HK-2 (cell line): Measurements from ENCODE around the gene KIAA0513.

Experiments used
- DNase-seq: peaks from one replicate; pipeline ENCODE4 v3.0.0-alpha.2; 2018; ENCODE audit not compliant: unreplicated experiment

Gene KIAA0513

DNA sequence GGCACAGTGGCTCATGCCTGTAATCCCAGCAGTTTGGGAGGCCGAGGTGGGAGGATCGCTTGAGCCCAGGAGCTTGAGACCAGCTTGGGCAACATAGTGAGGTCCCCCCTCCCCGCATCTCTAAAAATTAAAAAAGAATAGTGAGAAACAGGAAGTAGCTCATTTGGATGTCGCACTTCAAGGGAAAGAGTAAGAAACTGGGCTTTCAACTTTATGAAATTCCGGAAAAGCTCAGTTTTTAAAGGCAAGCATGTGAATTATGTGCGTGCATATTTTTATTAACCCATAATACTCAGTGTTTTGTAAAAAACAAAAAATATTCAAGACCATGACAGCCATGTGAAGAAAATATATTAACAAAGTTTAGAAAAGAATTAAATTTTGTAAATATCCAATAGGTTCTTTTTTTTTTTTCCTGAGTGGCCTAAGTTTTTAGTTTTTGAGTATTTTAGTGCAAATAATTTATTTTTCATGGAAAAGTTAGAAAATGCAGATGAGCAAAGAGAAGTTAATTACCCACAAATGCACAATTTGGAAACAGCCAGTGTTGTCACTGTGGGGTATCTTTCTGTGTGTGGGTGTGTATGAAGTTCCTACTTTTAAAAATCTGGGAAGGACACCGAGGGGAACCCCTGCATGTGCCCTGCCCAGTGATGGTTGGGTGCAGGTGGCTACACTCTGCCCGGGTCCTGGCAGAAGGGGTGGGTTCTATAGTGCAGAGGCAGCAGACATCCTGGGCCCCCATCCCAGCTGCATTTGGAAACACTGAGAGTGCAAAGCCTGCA, 44.7 kb downstream of the KIAA0513 start:
- DNase-seq = no peak

- no peak for DNase-seq
These were observed 45.4 kb downstream of the KIAA0513 start for GRCh38 chr16:85072947-85073346.

GRCh38 chr16:85074225-85074914, 46.8 kb downstream of the KIAA0513 start:
- DNase-seq = no peak

DNA sequence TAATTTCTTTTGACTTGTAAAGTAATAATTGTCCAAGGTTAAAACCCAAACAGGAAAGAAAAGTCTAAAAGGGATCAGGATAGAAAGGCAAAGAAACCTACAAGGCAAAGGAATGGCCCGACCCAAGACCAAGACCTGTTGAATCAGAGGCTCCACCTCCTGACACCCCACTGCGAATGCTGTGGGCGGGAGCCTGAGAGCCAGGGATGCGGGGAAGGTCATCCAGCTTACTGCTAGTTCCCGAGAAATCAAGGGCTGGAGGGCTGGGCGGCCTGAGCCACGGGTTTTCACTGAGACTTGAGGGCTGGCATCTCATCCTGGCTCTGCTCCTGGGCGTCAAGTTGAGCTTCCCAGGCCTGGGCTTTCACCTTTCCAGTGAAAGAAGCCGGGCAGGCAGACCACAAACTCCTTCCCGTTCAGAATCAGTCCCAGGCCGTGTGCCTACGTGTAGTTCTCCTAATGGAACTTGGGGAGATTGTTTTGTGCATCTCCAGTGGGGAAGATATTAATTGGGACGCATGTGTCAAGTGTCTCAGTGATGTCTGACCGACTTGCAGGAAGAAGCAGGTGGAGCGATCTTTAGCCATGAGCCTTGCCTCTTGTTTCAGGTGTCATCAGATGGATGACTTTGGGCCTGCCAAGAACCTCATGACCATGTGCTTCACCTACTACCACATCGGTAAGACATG, 47.8 kb downstream of the KIAA0513 start:
- DNase-seq = no peak

DNA sequence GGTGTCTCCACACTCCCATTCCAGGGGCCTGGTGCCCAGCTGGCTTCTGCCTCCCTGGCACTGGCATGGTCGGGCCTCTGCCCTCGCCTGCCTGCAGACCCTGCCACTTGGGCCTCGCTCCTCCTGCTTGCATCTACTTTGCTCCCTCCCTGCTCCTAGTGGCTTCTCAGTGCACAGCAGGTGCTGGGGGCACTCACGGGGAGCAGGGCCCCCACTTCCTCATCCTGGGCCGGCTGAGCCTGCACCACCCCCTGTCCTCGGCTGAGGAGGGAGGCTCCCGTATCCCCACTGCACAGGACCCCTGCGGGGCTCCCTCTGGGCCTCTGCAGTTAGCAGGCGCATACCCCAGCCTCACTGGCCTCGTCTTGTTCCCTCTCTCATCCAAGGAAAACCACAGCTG, 49.4 kb downstream of the KIAA0513 start:
- DNase-seq = no peak

DNA sequence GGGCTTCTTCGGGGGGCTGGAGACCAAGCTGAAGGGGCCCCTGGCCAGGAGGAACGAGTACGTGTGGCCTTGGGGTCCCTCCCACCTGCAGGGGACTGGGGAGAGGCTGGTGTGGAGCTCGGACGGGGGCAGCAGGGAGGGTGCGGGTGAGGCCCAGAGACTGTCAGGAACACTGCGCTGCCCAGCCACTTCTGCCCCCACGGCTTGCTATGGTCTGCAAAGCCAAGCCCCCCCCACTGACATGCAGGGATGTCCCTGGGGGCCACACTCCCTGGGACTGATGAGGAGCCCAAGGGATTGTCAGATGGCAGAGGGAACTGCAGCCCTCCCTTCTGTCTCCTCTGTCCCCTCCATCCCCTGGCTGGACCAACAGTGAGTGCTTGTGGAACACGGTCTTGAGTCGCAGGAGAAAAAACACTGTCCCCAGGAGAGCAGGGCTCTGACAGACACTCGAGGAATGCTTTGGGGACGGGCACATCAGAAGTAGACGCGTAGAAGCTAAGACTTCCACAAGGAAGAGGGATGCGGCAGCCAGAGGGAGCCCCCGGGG, 50.1 kb downstream of the KIAA0513 start:
- DNase-seq = no peak

- DNase-seq = no peak
These were observed 50.6 kb downstream of the KIAA0513 start for GRCh38 chr16:85078226-85078625.

DNA sequence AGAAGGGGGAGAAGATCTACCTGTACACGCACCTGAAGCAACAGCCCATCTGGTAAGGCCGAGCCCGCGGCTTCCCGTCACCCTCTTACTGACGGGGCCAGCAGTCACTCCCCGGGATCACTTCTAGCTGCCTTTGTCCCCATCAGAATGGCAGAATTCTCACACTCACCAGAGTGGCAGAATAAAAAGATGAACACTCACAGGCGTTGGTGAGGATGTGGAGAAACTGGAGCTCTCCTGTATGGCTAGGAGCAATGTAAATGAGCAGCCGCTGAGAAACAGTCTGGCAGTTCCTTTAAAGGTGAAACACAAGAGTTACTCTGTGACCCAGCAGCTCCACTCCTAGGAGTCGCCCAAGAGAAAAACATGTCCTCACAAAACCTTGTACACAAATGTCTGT, 51.4 kb downstream of the KIAA0513 start:
- no peak for DNase-seq

GRCh38 chr16:85079785-85080570, 52.4 kb downstream of the KIAA0513 start:
- no peak for DNase-seq

- DNase-seq = no peak
These were observed 53.4 kb downstream of the KIAA0513 start for GRCh38 chr16:85081038-85081437.

GRCh38 chr16:85081765-85082164, 54.2 kb downstream of the KIAA0513 start:
- DNase-seq = no peak

- DNase-seq = no peak
These were observed 54.8 kb downstream of the KIAA0513 start for GRCh38 chr16:85082173-85083050.

DNA sequence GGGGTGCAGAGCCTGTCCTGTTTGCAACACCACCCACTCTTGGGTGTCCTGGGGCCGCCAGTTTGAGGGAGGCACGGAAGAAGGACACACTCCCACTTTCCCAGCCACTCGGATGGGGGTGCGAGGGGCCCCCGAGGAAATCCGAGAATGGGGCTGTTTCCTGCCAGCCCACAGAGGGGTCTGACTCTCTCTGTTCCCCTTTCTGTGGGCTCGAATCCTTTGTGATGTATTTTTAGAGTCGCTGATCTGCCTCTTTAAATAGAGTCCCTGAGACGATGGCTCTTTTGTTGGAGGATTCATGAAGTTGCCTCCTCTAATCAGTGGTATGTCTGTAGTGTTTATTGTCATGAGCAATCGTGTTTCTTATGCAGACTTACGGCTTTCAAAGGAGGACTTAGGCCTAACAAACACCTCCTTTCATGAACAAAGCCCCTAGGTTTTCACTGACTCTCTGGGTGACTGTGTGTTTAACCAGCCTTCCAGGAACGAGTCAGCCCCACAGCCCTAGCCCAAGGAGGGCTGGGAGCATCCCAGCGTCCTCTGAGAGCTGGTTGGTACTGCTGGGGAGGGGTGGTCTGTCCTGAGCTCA, 55.5 kb downstream of the KIAA0513 start:
- DNase-seq = no peak

- DNase-seq = no peak
These were observed 57.4 kb downstream of the KIAA0513 start for GRCh38 chr16:85084841-85085510.

DNA sequence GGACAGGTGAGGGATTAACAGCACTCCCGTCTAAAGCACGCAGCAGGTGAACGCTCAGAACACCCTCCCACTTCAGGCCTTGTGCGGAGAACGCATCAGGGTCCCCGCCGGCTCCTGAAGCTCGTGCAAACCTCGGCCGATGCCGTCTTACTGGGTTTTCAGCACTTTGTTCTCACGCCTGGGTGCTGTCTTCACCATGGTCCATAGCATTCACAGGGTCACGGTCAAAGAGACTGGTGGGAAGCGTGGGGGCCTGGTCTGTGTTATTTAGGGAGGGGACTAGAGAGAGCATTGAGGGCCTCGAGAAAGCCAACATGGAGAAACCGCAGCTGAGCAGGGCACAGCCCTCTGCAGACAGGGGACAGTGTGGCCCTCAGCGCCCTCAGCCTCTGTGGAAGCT, 58.1 kb downstream of the KIAA0513 start:
- no peak for DNase-seq

DNA sequence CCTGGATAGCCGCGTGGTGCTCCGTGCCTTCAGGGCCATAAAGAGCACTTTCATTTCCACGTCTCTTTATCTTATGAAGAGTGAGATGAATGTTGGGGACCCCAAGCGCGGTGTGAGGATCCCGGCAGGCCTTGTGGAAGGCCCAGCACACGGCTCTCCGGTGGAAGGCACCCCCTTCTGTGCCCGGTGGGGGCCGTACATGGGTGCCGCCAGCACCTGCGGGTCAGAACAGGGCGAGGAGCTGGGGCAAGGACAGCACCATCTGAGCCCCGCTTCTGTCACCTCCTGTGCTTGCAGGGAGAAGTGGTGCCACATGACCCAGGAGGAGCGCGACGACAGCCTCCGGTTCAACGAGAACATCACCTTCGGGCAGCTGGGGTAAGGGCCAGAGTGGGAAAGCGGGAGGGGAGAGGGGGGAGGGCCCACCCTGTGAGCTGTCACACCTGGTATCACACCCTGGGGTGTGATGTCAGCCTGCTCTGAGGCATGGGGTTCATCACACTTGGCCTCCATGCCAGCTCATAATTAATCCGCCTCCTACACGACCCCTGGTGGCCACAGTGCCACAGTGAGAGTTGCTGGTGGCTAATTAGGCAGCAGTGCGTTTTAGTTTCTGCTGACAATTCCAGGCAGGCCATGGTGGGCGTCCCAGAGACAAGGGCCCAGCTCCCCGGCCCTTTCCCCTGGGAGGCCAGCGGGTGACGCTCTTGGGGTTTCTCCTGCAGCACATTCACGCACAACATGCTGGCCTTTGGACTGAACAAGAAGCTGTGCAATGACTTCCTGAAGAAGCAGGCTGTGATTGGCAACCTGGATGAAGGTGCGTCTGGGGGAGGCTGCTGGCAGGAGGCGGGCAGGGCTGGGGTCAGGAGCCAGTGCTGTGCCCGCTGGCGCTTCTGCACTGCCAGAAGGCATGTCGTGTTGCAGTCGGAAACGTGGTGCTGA, 59.0 kb downstream of the KIAA0513 start:
- DNase-seq = peak; percentile 75

DNA sequence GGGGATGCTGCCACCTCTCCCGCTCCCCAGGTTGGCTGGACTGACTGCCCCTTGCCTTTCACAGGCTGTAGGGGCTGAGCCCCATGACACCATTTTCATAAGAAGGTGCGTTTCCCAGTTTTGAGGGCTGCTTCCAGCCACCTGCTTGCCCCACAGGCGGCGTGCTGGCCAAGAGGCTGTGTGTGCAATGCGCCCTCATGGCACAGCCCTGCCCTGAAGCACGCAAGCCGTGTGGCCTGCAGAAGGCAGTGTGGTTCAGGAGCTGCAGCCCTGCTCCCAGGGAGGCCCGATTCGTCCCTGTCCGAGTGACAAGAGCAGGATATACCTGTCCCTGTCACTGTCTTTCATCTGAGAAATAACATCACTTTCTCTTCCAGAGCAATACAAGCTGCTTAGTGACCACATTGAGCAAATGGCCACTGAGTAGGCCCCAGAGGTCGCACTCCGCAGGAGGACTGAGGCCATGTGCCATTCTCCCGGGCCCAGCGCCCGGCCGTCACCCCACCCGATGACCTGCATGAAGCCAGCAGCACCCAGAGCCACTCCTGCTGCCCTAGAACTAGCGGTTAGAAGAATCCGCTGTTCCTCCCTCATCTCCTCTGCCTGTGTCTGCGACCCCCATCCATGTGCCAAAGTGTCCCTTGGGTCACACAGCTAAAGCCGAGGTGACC, 60.4 kb downstream of the KIAA0513 start:
- DNase-seq = no peak

GRCh38 chr16:85088570-85089199, 61.1 kb downstream of the KIAA0513 start:
- DNase-seq = no peak
